K562 (cell line): Measurements from ENCODE around the gene TNNT3. TPM values are rescaled to one million over a fixed set of nuclear protein-coding genes. Genes with fewer than 3 reads are reported as not detected.
A peak's percentile ranks its signal among the peaks of the same experiment; 100 is the strongest.

Experiments
- E2F6 ChIP-seq, 2 experiments: IDR thresholded peaks; 2 replicates each; pipeline ENCODE4 v1.6.1; 2011; ENCODE audit warnings: borderline replicate concordance in 1 of 2, control low read depth in 1 of 2, low read depth in 1 of 2, low read length in 1 of 2, mild to moderate bottlenecking in 1 of 2, mixed read lengths in 1 of 2, moderate library complexity in 1 of 2; ENCODE audit not compliant: insufficient read depth in 1 of 2, insufficient read length in 1 of 2, poor library complexity in 1 of 2, severe bottlenecking in 1 of 2; ENCODE audit errors: extremely low read depth in 1 of 2
- MGA ChIP-seq: fragments of 450-650 bp; IDR thresholded peaks from 2 replicates; pipeline ENCODE4 v1.6.1; 2016; ENCODE audit warnings: mild to moderate bottlenecking, moderate library complexity
- ZNF263 ChIP-seq: sonication (generic); formaldehyde crosslinking; IDR thresholded peaks from 2 replicates; pipeline ENCODE4 v1.8.0; 2022; ENCODE audit warnings: mild to moderate bottlenecking, missing genetic modification reagents, borderline replicate concordance
- polyA plus RNA-seq, 8 experiments: library from polyadenylated mRNA; depleted of rRNA in 4 of 8; stranded (reverse) in 5 of 8; unstranded in 3 of 8; fragments of >200 nt; fragmentation: Nextera tagmentation in 2 of 8; fragmentation: Illumina TruSeq in 1 of 8; extraction: Ambion mirVana in 2 of 8; extraction: Trizol in 1 of 8; gene quantifications; 2 replicates each; pipeline versions ENCODE4 v1.2.1 to v1.2.3, GENCODE V29; 2011 to 2014; ENCODE audit warnings: inconsistent platforms in 1 of 8, missing spikeins in 1 of 8
- total RNA-seq, 7 experiments: library from RNA; depleted of rRNA in 6 of 7; stranded (reverse); fragments of >200 nt in 6 of 7; fragmentation: Illumina TruSeq in 2 of 7; extraction: Trizol in 2 of 7; gene quantifications; 2 replicates each; pipeline versions ENCODE4 v1.2.1 to v1.2.3, GENCODE V29; 2011 to 2021; ENCODE audit warnings: low replicate concordance in 1 of 7

Gene TNNT3
- total and polyA plus RNA-seq, 9 of the 15 experiments (the other 6 are each of a cell fraction or from before 2014, with no cell fraction given), result 0.10 TPM; not detected in 8

- TF ChIP-seq MGA (peak; percentile 65; the same call in 1 of the 2 replicates), E2F6 (IDR thresholded peaks at IDR 0.05; ENCODE audit: borderline replicate concordance in 1 of 2, extremely low read depth in 1 of 2, insufficient read depth in 1 of 2, insufficient read length in 1 of 2, low read depth in 1 of 2, low read length in 1 of 2, poor library complexity in 1 of 2, severe bottlenecking in 1 of 2) (peak; percentile 67 to 74), ZNF263 (peak; percentile 98)
Observed at GRCh38 chr11:1926156-1927025, 6.9 kb downstream of the TNNT3 start (continued).
